Mucosa of descending colon (tissue), 3 donors: ENCODE data around the gene STX2. TPM values are rescaled to one million over a fixed set of nuclear protein-coding genes. Genes with fewer than 3 reads are reported as not detected.
"Not testable (repeated sequence)": the region's sequence is repeated elsewhere in the genome, so short reads cannot be mapped to it uniquely, and the experiment has no call there.

Experiments used
- ATAC-seq: fragments of 200-7000 bp; cut with Tn5 transposase; one replicate; pipeline ENCODE4 v1.9.1; 2020; ENCODE audit warnings: mild to moderate bottlenecking, moderate library complexity
- DNase-seq, 3 donors: peaks; one replicate each; pipeline ENCODE4 v3.0.0-alpha.2; 2020
- H3K36me3 ChIP-seq: fragments of 200-600 bp; one replicate; pipeline ENCODE4 v1.8.0; 2021; ENCODE audit warnings: low read depth, mild to moderate bottlenecking
- H3K4me1 ChIP-seq: fragments of 200-600 bp; one replicate; pipeline ENCODE4 v1.8.0; 2021; ENCODE audit warnings: low read depth, mild to moderate bottlenecking
- H3K4me3 ChIP-seq: fragments of 200-600 bp; one replicate; pipeline ENCODE4 v1.8.0; 2021; ENCODE audit warnings: mild to moderate bottlenecking
- H3K9me3 ChIP-seq: fragments of 200-600 bp; one replicate; pipeline ENCODE4 v1.8.0; 2021; ENCODE audit warnings: mild to moderate bottlenecking
- intact Hi-C, 2 donors: fragments of 100-400 bp; cut with DNase I in 1 of 2; cut with micrococcal nuclease in 1 of 2; formaldehyde crosslinking; loops; one replicate each; pipeline versions ENCODE4 v1.11.0 to v1.11.1; 2022; cut with DNase I, micrococcal nuclease
- total RNA-seq, 3 donors: library from RNA; stranded (reverse); fragmentation: NEBNext Ultra II Directional in 2 of 3; extraction: Animal tissue kit (Norgen Biotek cat#: 25700) in 2 of 3; gene quantifications; one replicate each; pipeline versions ENCODE4 v1.2.1 to v1.2.4, GENCODE V29; 2021 to 2023
- TF ChIP-seq, protein P1 (sequence below): fragments of 200-600 bp; IDR thresholded peaks from one replicate; pipeline ENCODE4 v1.8.0; 2022; ENCODE audit warnings: antibody characterized with exemption, mild to moderate bottlenecking
- donor health status: DM: no; HTN: no; CAD: no; lungs with moderate emphysema.
- donor health status: DM: no; HTN: no; CAD: no.
- donor health status: DM: no; HTN: yes; CAD: no.

STX2 gene
- total RNA-seq, 3 donors from 2014 or later = 1.6 to 34.2 (median 4.4) TPM

DNA sequence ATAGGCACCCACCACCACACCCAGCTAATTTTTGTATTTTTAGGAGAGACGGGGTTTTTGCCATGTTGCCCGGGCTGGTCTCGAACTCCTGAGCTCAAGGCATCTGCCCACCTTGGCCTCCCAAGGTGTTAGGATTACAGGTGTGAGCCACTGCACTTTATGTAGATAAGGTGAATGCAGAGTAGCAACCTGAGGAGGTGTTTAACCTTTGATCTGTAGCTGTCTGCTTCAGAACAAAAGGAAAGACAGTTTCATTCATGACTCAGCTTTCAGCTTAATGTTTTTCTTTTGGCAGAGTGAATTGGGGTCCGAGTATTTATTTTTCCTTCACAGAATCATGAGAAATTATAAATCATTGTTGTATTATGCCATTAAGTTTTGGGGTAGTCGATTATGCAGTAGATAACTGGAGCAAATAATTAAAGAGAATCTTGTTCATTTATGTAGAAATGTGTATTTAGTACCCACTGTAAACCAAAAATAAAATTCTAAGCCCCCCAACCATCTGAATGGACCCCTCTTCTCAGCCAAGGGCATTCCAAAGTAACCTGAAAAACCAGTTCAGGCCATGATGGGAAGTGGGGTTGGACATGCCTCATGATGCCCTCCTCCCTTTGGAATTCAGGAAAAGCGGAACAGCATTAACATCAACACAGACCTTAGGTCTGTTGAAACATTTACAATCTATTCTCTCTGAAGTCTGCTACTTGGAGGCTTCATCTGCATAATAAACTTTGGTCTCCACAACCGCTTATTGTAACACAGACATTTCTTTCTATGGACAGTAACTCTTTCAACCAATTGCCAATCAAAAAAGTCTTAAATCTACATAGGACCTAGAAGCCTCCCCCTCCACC, 10.7 kb upstream of the STX2 start:
- Histone ChIP-seq H3K36me3 (no peaks in the 10 kb centered on the region), H3K4me1 (no peaks in the 10 kb centered on the region), H3K9me3 (no peaks in the 10 kb centered on the region), H3K4me3 (no peak overlapping the region)
- peak; percentile 77 for ATAC-seq
- TF ChIP-seq, protein P1, sequence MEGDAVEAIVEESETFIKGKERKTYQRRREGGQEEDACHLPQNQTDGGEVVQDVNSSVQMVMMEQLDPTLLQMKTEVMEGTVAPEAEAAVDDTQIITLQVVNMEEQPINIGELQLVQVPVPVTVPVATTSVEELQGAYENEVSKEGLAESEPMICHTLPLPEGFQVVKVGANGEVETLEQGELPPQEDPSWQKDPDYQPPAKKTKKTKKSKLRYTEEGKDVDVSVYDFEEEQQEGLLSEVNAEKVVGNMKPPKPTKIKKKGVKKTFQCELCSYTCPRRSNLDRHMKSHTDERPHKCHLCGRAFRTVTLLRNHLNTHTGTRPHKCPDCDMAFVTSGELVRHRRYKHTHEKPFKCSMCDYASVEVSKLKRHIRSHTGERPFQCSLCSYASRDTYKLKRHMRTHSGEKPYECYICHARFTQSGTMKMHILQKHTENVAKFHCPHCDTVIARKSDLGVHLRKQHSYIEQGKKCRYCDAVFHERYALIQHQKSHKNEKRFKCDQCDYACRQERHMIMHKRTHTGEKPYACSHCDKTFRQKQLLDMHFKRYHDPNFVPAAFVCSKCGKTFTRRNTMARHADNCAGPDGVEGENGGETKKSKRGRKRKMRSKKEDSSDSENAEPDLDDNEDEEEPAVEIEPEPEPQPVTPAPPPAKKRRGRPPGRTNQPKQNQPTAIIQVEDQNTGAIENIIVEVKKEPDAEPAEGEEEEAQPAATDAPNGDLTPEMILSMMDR = no peak
- intact Hi-C loops = no loop called here
- DNase-seq = no peak

DNA sequence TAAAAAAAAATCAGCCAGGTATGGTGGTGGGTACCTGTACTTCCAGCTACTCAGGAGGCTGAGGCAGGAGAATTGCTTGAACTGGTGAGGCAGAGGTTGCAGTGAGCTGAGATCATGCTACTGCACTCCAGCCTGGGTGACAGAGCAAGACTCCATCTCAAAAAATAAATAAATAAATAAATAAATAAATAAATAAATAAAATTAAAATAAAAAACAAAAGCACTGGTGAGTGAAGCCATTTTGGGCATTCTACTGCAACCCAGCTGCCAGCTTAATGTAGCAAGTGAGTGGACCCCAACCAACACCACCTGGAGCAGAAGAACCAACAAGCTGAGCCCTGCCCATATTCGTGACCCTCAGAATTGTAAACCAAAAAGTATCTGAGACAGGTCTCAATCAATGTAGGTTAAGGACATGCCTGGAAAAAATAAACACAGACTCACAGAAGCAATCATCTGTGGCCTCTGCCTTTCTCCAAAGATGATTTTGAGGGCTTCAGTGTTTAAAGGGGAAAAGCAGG, 9.8 kb upstream of the STX2 start:
- H3K36me3 ChIP-seq, H3K9me3 ChIP-seq, H3K4me1 ChIP-seq, DNase-seq, intact Hi-C loops, ATAC-seq, H3K4me3 ChIP-seq: not testable (repeated sequence)

DNA sequence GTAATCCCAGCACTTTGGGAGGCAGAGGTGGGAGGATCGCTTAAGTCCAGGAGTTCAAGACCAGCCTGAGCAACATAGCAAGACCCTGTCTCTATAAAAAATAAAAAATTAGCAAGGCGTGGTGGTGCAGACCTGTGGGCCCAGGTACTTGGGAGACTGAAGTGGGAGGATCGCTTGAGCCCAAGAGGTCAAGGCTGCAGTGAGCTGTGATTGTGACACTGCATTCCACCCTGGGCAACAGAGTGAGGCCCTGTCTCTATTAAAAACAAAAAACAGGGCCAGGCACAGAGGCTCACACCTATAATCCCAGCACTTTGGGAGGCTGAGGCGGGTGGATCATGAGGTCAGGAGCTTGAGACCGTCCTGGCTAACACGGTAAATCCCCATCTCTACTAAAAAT, 9.1 kb upstream of the STX2 start:
- H3K4me3 ChIP-seq, DNase-seq, H3K36me3 ChIP-seq, H3K4me1 ChIP-seq, intact Hi-C loops, ATAC-seq, H3K9me3 ChIP-seq: not testable (repeated sequence)

DNA sequence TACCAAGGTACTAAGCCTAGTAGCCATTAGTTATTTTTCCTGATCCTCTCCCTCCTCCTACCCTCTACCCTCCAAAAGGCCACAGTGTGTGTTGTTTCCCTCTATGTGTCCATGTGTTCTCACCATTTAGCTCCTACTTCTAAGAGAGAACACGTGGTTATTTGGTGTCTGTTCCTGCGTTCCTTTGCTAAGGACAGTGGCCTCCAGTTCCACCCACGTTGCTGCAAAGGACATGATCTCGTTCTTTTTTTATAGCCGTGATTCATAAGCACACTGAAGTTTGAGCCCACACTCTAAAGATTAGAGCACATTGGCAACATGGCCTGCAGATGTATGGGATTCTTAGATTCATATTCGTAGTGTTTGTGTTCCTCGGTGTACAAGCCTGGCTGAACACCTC, 8.1 kb upstream of the STX2 start:
- ATAC-seq = no peak
- Histone ChIP-seq H3K4me3 (no peak overlapping the region), H3K9me3 (no peaks in the 10 kb centered on the region), H3K4me1 (no peaks in the 10 kb centered on the region), H3K36me3 (no peaks in the 10 kb centered on the region)
- no peak for DNase-seq
- intact Hi-C loops = no loop called here
- TF ChIP-seq, protein P1 = no peak

DNA sequence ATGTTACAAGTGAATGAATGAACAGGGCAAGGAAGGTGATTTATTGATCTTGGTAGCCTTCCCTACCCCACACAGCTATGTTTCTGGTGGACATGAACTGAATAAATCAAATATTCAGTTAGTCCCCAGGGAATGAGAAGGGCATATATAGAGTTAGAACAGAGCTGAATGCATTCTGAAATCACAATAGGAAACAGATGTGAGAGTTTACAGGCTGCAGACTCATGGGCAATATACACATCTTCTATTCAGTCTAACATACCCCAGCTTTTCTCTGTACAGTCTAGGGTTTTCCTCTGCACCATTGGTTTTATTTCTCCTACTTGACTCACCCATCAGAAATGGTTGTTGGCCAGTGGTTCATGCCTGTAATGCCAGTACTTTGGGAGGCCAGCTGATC, 7.3 kb upstream of the STX2 start:
- Histone ChIP-seq H3K4me3 (no peak overlapping the region), H3K9me3 (no peaks in the 10 kb centered on the region), H3K36me3 (no peaks in the 10 kb centered on the region), H3K4me1 (no peaks in the 10 kb centered on the region)
- intact Hi-C loops = no loop called here
- no peak for ATAC-seq
- TF ChIP-seq, protein P1 = no peak
- DNase-seq = no peak

DNA sequence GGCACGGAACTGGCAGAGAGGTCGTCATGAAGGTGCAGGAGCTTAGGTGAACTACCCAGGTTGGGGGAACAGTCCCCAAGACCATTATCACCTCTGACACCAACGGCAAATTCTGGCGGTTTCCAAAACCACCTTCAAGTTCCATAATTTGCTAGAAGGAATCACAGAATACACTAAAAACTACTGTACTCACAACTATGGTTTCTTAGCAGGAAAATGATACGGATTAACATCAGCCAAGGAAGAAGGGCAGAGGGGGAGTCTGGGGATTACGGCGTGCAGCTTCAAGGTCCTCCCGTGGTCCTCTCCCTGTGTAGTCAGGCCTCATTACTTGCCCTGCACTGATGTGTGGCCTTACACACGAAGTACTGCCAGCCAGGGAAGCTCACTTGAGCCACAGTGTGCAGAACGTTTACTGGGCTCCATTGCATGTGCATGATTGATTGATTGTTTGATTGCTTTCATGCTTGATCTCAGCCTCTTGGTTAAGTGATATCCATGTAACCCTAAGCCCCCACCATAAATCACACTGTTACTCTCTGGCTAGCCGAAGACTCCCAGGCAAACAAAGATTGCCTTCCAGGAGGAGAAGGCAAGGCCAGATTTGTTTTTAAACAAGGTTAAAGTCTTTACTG, 837 bp upstream of the STX2 start:
- ATAC-seq = no peak
- intact Hi-C loops = no loop called here

More for the DNA sequence above, 837 bp upstream of the STX2 start:
- TF ChIP-seq, protein P1 = no peak
- Histone ChIP-seq H3K4me3 (no peak overlapping the region), H3K9me3 (no peaks in the 10 kb centered on the region), H3K36me3 (no peaks in the 10 kb centered on the region), H3K4me1 (no peaks in the 10 kb centered on the region)
- no peak for DNase-seq
